Endothelial cell of umbilical vein (primary cell): ENCODE results near the gene MYO1C. TPM values are rescaled to one million over a fixed set of nuclear protein-coding genes. Genes with fewer than 3 reads are reported as not detected.

Source experiments
- BruUV-seq: library from RNA; stranded (reverse); fragments of 400-500 nt; replicated peaks from 2 replicates; lab custom pipeline; 2021; lab: Mats Ljungman, UMichigan
- CTCF ChIA-PET: fragments of 300-600, 350-600 bp; sonication (Branson Sonifier 250); formaldehyde crosslinking; loops from one replicate; lab custom pipeline; 2021; ENCODE audit warnings: antibody characterized with exemption, inconsistent platforms; lab: Charles Lee
- POLR2A ChIA-PET: fragments of 300-600, 350-600 bp; sonication (Branson Sonifier 250); formaldehyde crosslinking; loops from one replicate; lab custom pipeline; 2021; ENCODE audit warnings: antibody characterized with exemption, inconsistent platforms; lab: Charles Lee
- DNase-seq: peaks from one replicate; pipeline ENCODE4 v3.0.0-alpha.2; 2011; ENCODE audit warnings: low read depth, low spot score
- FAIRE-seq: peaks from 2 replicates; lab custom pipeline; 2011; peaks lifted over from hg19 to GRCh38; lab: Jason Lieb, UNC
- H2AFZ ChIP-seq: 2 replicates; pipeline ENCODE4 v1.6.0; 2012; ENCODE audit warnings: low read depth, low read length, control low read depth, inconsistent platforms
- H3K27ac ChIP-seq: 2 replicates; pipeline ENCODE4 v1.5.1; 2011; ENCODE audit warnings: low read depth, mild to moderate bottlenecking, control low read depth, low read length, moderate library complexity; ENCODE audit not compliant: insufficient read depth
- H3K27me3 ChIP-seq, 2 experiments: 2 replicates each; pipeline versions ENCODE4 v1.6.0 to v1.6.1; 2011; ENCODE audit warnings: low read length in 2 of 2, mixed read lengths in 1 of 2; ENCODE audit not compliant: control insufficient read depth in 2 of 2, insufficient read depth in 2 of 2
- H3K36me3 ChIP-seq, 2 experiments: 2 replicates in 1 of 2; 3 replicates in 1 of 2; pipeline ENCODE4 v1.5.1; 2011; ENCODE audit warnings: low read length in 2 of 2, mild to moderate bottlenecking in 1 of 2, moderate library complexity in 1 of 2; ENCODE audit not compliant: control insufficient read depth in 2 of 2, insufficient read depth in 2 of 2; ENCODE audit errors: extremely low read depth in 1 of 2
- H3K4me1 ChIP-seq: 3 replicates; pipeline ENCODE4 v1.5.1; 2011; ENCODE audit warnings: mild to moderate bottlenecking, low read length; ENCODE audit not compliant: control insufficient read depth, insufficient read depth; ENCODE audit errors: extremely low read depth
- H3K4me2 ChIP-seq: 2 replicates; pipeline ENCODE4 v1.6.1; 2011; ENCODE audit warnings: low read length, control low read depth, mixed read lengths; ENCODE audit not compliant: insufficient read depth
- H3K4me3 ChIP-seq, 3 experiments: fragments of 200-600 bp in 1 of 3; sonication (generic), shearing (Covaris generic) in 1 of 3; replicated peaks in 1 of 3; 2 replicates each; pipeline ENCODE4 v1.5.1; 2011 to 2016; ENCODE audit warnings: control low read depth in 3 of 3, low read length in 3 of 3, mild to moderate bottlenecking in 2 of 3, inconsistent platforms in 1 of 3, low read depth in 1 of 3, moderate library complexity in 1 of 3; ENCODE audit not compliant: insufficient read depth in 1 of 3
- H3K79me2 ChIP-seq: 2 replicates; pipeline ENCODE4 v1.6.0; 2012; ENCODE audit warnings: low read length, inconsistent platforms; ENCODE audit not compliant: control insufficient read depth, insufficient read depth
- H3K9ac ChIP-seq: replicated peaks from 2 replicates; pipeline ENCODE3; 2011; ENCODE audit warnings: low read length, control low read depth; ENCODE audit not compliant: insufficient read depth; ENCODE audit errors: extremely low read depth
- H3K9me1 ChIP-seq: replicated peaks from 3 replicates; pipeline ENCODE4 v1.6.0; 2011; ENCODE audit warnings: mild to moderate bottlenecking, low read length; ENCODE audit not compliant: control insufficient read depth, insufficient read depth; ENCODE audit errors: extremely low read depth
- H3K9me3 ChIP-seq: replicated peaks from 2 replicates; pipeline ENCODE4 v1.5.1; 2012; ENCODE audit warnings: low read length, inconsistent platforms; ENCODE audit not compliant: control insufficient read depth, insufficient read depth
- H4K20me1 ChIP-seq: replicated peaks from 2 replicates; pipeline ENCODE3; 2011; ENCODE audit warnings: mild to moderate bottlenecking, low read length; ENCODE audit not compliant: control insufficient read depth, insufficient read depth; ENCODE audit errors: extremely low read depth
- CTCF ChIP-seq, 2 donors: IDR thresholded peaks; 1 replicate in 1 of 2; 2 replicates in 1 of 2; pipeline ENCODE4 v1.5.1; 2011; ENCODE audit warnings: low read length in 2 of 2, mild to moderate bottlenecking in 2 of 2, moderate library complexity in 2 of 2, control low read depth in 1 of 2, inconsistent platforms in 1 of 2, low read depth in 1 of 2; ENCODE audit not compliant: insufficient read depth in 1 of 2; ENCODE audit errors: extremely low read depth in 1 of 2
- EZH2 ChIP-seq: IDR thresholded peaks from 2 replicates; pipeline ENCODE4 v1.6.1; 2012; ENCODE audit warnings: borderline replicate concordance, low read depth, mild to moderate bottlenecking, moderate library complexity, low read length, inconsistent platforms; ENCODE audit not compliant: severe bottlenecking
- FOS ChIP-seq: IDR thresholded peaks from 2 replicates; pipeline ENCODE4 v1.6.1; 2011; ENCODE audit warnings: mild to moderate bottlenecking, low read length, moderate library complexity, borderline replicate concordance; ENCODE audit not compliant: insufficient read depth
- GATA2 ChIP-seq: IDR thresholded peaks from 2 replicates; pipeline ENCODE4 v1.7.0; 2011; ENCODE audit warnings: low read depth, mild to moderate bottlenecking, moderate library complexity, mixed read lengths, low read length; ENCODE audit not compliant: insufficient read length, insufficient read depth
- JUN ChIP-seq: IDR thresholded peaks from 2 replicates; pipeline ENCODE4 v1.6.1; 2011; ENCODE audit warnings: borderline replicate concordance, low read depth; ENCODE audit not compliant: insufficient read length, insufficient read depth
- MAX ChIP-seq: IDR thresholded peaks from 2 replicates; pipeline ENCODE4 v1.6.1; 2011; ENCODE audit not compliant: insufficient read depth, insufficient read length
- MYC ChIP-seq: IDR thresholded peaks from one replicate; pipeline ENCODE4 v1.6.1; 2011; ENCODE audit warnings: mild to moderate bottlenecking, low read depth, low read length
- POLR2A ChIP-seq: IDR thresholded peaks from 2 replicates; pipeline ENCODE4 v1.6.1; 2012; ENCODE audit warnings: low read depth, mild to moderate bottlenecking, control low read depth, low read length
- POLR2AphosphoS5 ChIP-seq: IDR thresholded peaks from 2 replicates; pipeline ENCODE4 v1.6.1; 2012; ENCODE audit warnings: low read depth, mild to moderate bottlenecking, control low read depth, low read length, moderate library complexity; ENCODE audit not compliant: insufficient read depth
- dilution Hi-C: fragments of 300-500 bp; cut with MboI; formaldehyde crosslinking; loops from one replicate; pipeline ENCODE4 v1.15.0; 2019; ENCODE audit warnings: low sequenced_read_pairs; ENCODE audit not compliant: extremely low pct_ligation_motif_present
- intact Hi-C: fragments of 100-400 bp; cut with micrococcal nuclease; formaldehyde crosslinking; loops from one replicate; pipeline ENCODE4 v1.10.0; 2022
- polyA plus RNA-seq, 4 experiments: library from polyadenylated mRNA; depleted of rRNA in 3 of 4; stranded (reverse) in 3 of 4; unstranded in 1 of 4; fragments of >200 nt; gene quantifications; 2 replicates each; pipeline versions ENCODE4 v1.2.1 to v1.2.3, GENCODE V29; 2011 to 2012; ENCODE audit warnings: missing spikeins in 1 of 4
- total RNA-seq: library from RNA; stranded (reverse); gene quantifications from 2 replicates; pipeline ENCODE4 v1.2.3, GENCODE V29; 2021

The MYO1C gene
- total and polyA plus RNA-seq, 2 donors (not counting 3 experiments of a cell fraction or from before 2014, with no cell fraction given), result 141 to 206 TPM

GRCh38 chr17:1518410-1518809 is 25.9 kb upstream of the MYO1C start:
- peaks cover 13% of the 10 kb centered on the region for H3K4me1 ChIP-seq
- peaks cover 0 to 11% of the 10 kb centered on the region in 2 experiments for H3K36me3 ChIP-seq
- no peak for DNase-seq
- intact Hi-C loops, result no loop called here
- peaks cover 4% of the 10 kb centered on the region for H3K79me2 ChIP-seq
- H3K9ac ChIP-seq, result no peak overlapping the region
- H3K27ac ChIP-seq, result no peak overlapping the region
- no TSS peak for BruUV-seq
- no peaks in the 10 kb centered on the region for H3K9me1 ChIP-seq
- no peaks in the 10 kb centered on the region for H3K9me3 ChIP-seq
- dilution Hi-C loops, result no loop called here
- H3K27me3 ChIP-seq, result no peaks in the 10 kb centered on the region
- peak; percentile 61 for FAIRE-seq
- ChIA-PET POLR2A (no interaction called here), CTCF (interaction anchor here (1.2 to 2.9 kb wide), 4 partner anchors 15 to 259 kb away, joined by 3 to 11 read pairs (median 7); no protein-coding TSS in a partner anchor)
- no peak overlapping the region for H2AFZ ChIP-seq
- H3K4me2 ChIP-seq, result no peak overlapping the region
- no peaks in the 10 kb centered on the region for H4K20me1 ChIP-seq
- TF ChIP-seq MAX, result no peak
- TF ChIP-seq EZH2, result no peak
- TF ChIP-seq JUN, result no peak
- TF ChIP-seq CTCF (IDR thresholded peaks at IDR 0.05; ENCODE audit: extremely low read depth in 1 of 2, insufficient read depth in 1 of 2, low read depth in 1 of 2, low read length in 2 of 2), result no peak
- no peak for TF ChIP-seq FOS
- TF ChIP-seq POLR2AphosphoS5, result no peak
- TF ChIP-seq MYC, result no peak
- TF ChIP-seq POLR2A, result no peak
- no peak for TF ChIP-seq GATA2
- no peak overlapping the region for H3K4me3 ChIP-seq
